Measurements from ENCODE around the gene PRKG1.

DNA sequence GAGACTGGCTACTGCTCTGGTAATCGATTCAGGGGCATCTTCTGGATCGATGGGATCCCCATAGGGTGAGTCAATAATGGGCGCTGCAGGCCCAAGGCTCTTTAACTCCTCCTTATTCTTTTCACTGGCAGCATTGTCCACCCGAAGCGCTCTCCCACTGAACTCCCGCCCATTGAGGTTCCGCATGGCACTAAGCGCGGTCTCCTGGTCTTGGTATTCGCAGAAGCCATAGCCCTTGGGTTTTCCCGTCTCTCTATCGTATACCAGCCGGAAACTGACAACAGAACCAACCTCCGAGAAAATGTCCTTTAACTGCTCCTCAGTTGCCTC lies 624.8 kb downstream of the PRKG1 start:
- TF ChIP-seq, protein P1, sequence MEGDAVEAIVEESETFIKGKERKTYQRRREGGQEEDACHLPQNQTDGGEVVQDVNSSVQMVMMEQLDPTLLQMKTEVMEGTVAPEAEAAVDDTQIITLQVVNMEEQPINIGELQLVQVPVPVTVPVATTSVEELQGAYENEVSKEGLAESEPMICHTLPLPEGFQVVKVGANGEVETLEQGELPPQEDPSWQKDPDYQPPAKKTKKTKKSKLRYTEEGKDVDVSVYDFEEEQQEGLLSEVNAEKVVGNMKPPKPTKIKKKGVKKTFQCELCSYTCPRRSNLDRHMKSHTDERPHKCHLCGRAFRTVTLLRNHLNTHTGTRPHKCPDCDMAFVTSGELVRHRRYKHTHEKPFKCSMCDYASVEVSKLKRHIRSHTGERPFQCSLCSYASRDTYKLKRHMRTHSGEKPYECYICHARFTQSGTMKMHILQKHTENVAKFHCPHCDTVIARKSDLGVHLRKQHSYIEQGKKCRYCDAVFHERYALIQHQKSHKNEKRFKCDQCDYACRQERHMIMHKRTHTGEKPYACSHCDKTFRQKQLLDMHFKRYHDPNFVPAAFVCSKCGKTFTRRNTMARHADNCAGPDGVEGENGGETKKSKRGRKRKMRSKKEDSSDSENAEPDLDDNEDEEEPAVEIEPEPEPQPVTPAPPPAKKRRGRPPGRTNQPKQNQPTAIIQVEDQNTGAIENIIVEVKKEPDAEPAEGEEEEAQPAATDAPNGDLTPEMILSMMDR (IDR thresholded peaks at IDR 0.05), result no peak
- no peak for TF ChIP-seq POLR2AphosphoS5 (IDR thresholded peaks at IDR 0.05; ENCODE audit: insufficient read depth in 1 of 2, low read depth in 1 of 2)
